ENCODE measurements around the gene RNU4-1. TPM values are rescaled to one million over a fixed set of nuclear protein-coding genes. Genes with fewer than 3 reads are reported as not detected.

Gene RNU4-1
- polyA plus RNA-seq, 1 donor (not counting 4 experiments of a cell fraction or from before 2014, with no cell fraction given), result under 0.01 TPM

GRCh38 chr12:120266180-120266870 is 26.7 kb downstream of the RNU4-1 start:
- Histone ChIP-seq H3K79me2 (ENCODE audit: control insufficient read depth, insufficient read depth, low read length) (peaks cover 39% of the 10 kb centered on the region), H3K9me3 (ENCODE audit: control insufficient read depth, low read depth, low read length) (no peaks in the 10 kb centered on the region), H3K4me3 (ENCODE audit: control insufficient read depth in 2 of 3, extremely low read depth in 1 of 3, insufficient read depth in 2 of 3, low read depth in 1 of 3, low read length in 3 of 3) (no peak overlapping the region), H3K9ac (ENCODE audit: control insufficient read depth, extremely low read depth, insufficient read depth, low read length) (no peak overlapping the region), H2AFZ (ENCODE audit: control insufficient read depth, low read length) (no peak overlapping the region), H3K9me1 (ENCODE audit: control insufficient read depth, extremely low read depth, insufficient read depth, low read length) (peaks cover 2% of the 10 kb centered on the region), H3K27me3 (ENCODE audit: control insufficient read depth, extremely low read depth, insufficient read depth, low read length) (no peaks in the 10 kb centered on the region), H4K20me1 (ENCODE audit: control insufficient read depth, extremely low read depth, insufficient read depth, low read length) (no peaks in the 10 kb centered on the region), H3K27ac (ENCODE audit: control insufficient read depth, insufficient read depth, low read length) (no peak overlapping the region), H3K36me3 (ENCODE audit: control insufficient read depth in 2 of 2, extremely low read depth in 1 of 2, insufficient read depth in 2 of 2, low read length in 2 of 2) (peaks cover 15 to 28% of the 10 kb centered on the region in 2 experiments), H3K4me2 (ENCODE audit: control insufficient read depth, extremely low read depth, insufficient read depth, low read depth, low read length) (peak overlapping the region; percentile 17), H3K4me1 (ENCODE audit: control insufficient read depth, extremely low read depth, insufficient read depth, low read length) (peaks cover 24% of the 10 kb centered on the region)
- FAIRE-seq, result no peak
- TF ChIP-seq CTCF (optimal IDR thresholded peaks at IDR 0.05 in 1 of 3, IDR thresholded peaks at IDR 0.05 in 1 of 3, conservative IDR thresholded peaks at IDR 0.05 in 1 of 3; ENCODE audit: extremely low read depth in 1 of 3, insufficient read depth in 2 of 3, low read length in 3 of 3) (peak in 1 of 3 experiments; percentile 5), EZH2 (IDR thresholded peaks at IDR 0.05; ENCODE audit: low read length) (no peak)
- DNase-seq (ENCODE audit: low read depth, low spot score), result no peak
- dilution Hi-C loops (cut with MboI; ENCODE audit: extremely low pct_ligation_motif_present, low sequenced_read_pairs), result no loop called here

GRCh38 chr12:120265473-120266179 is 27.4 kb downstream of the RNU4-1 start, which contains the start of gene PXN:
Gene PXN (minus strand): TSS chr12:120265730. CDS start chr12:120265629, 101 bp downstream.
- DNase-seq (ENCODE audit: low read depth, low spot score), result no peak
- no peak for FAIRE-seq
- Histone ChIP-seq H3K4me2 (ENCODE audit: control insufficient read depth, extremely low read depth, insufficient read depth, low read depth, low read length) (peak within 1 kb of the TSS; percentile 99), H3K79me2 (ENCODE audit: control insufficient read depth, insufficient read depth, low read length) (peaks cover 46% of the 10 kb centered on the region), H3K9me1 (ENCODE audit: control insufficient read depth, extremely low read depth, insufficient read depth, low read length) (peaks cover 2% of the 10 kb centered on the region), H3K4me1 (ENCODE audit: control insufficient read depth, extremely low read depth, insufficient read depth, low read length) (peaks cover 31% of the 10 kb centered on the region), H2AFZ (ENCODE audit: control insufficient read depth, low read length) (no peak within 1 kb of the TSS), H3K27me3 (ENCODE audit: control insufficient read depth, extremely low read depth, insufficient read depth, low read length) (no peaks in the 10 kb centered on the region), H4K20me1 (ENCODE audit: control insufficient read depth, extremely low read depth, insufficient read depth, low read length) (no peaks in the 10 kb centered on the region), H3K4me3 (ENCODE audit: control insufficient read depth in 2 of 3, extremely low read depth in 1 of 3, insufficient read depth in 2 of 3, low read depth in 1 of 3, low read length in 3 of 3) (peak within 1 kb of the TSS; percentile 75 to 96 (median 94)), H3K9ac (ENCODE audit: control insufficient read depth, extremely low read depth, insufficient read depth, low read length) (peak within 1 kb of the TSS; percentile 95), H3K36me3 (ENCODE audit: control insufficient read depth in 2 of 2, extremely low read depth in 1 of 2, insufficient read depth in 2 of 2, low read length in 2 of 2) (peaks cover 16 to 35% of the 10 kb centered on the region in 2 experiments), H3K27ac (ENCODE audit: control insufficient read depth, insufficient read depth, low read length) (peak within 1 kb of the TSS; percentile 92), H3K9me3 (ENCODE audit: control insufficient read depth, low read depth, low read length) (no peaks in the 10 kb centered on the region)
- TF ChIP-seq CTCF (optimal IDR thresholded peaks at IDR 0.05 in 1 of 3, IDR thresholded peaks at IDR 0.05 in 1 of 3, conservative IDR thresholded peaks at IDR 0.05 in 1 of 3; ENCODE audit: extremely low read depth in 1 of 3, insufficient read depth in 2 of 3, low read length in 3 of 3) (peak; percentile 54 to 84 (median 82)), EZH2 (IDR thresholded peaks at IDR 0.05; ENCODE audit: low read length) (no peak)
- dilution Hi-C loops (cut with MboI; ENCODE audit: extremely low pct_ligation_motif_present, low sequenced_read_pairs), result no loop called here

Measured in keratinocyte (primary cell).